ENCODE results near the gene TMEM53. TPM values are rescaled to one million over a fixed set of nuclear protein-coding genes. Genes with fewer than 3 reads are reported as not detected.

Gene TMEM53
- total RNA-seq, 1 donor, result 9.2 TPM

DNA sequence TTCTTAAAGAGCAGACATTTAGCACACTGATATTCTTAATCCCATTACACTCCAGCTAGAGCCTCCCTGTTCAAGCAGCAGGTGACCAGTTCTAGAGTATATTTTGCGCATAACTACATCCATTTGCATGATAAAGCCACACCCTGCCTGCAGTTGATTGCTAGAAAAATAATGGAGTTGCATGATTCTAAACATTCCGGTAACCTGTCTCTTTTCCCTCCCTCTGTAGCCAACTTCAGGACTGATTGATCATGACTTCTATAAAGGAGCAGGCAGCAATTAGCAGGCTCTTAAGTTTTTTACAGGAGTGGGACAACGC lies 15.1 kb upstream of the TMEM53 start:
- H3K4me3 ChIP-seq (ENCODE audit: low read depth, low read length), result no peak overlapping the region
- DNase-seq (ENCODE audit: low read depth), result no peak
- TF ChIP-seq, protein P1, sequence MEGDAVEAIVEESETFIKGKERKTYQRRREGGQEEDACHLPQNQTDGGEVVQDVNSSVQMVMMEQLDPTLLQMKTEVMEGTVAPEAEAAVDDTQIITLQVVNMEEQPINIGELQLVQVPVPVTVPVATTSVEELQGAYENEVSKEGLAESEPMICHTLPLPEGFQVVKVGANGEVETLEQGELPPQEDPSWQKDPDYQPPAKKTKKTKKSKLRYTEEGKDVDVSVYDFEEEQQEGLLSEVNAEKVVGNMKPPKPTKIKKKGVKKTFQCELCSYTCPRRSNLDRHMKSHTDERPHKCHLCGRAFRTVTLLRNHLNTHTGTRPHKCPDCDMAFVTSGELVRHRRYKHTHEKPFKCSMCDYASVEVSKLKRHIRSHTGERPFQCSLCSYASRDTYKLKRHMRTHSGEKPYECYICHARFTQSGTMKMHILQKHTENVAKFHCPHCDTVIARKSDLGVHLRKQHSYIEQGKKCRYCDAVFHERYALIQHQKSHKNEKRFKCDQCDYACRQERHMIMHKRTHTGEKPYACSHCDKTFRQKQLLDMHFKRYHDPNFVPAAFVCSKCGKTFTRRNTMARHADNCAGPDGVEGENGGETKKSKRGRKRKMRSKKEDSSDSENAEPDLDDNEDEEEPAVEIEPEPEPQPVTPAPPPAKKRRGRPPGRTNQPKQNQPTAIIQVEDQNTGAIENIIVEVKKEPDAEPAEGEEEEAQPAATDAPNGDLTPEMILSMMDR (IDR thresholded peaks at IDR 0.05; ENCODE audit: insufficient read depth, low read length), result no peak

DNA sequence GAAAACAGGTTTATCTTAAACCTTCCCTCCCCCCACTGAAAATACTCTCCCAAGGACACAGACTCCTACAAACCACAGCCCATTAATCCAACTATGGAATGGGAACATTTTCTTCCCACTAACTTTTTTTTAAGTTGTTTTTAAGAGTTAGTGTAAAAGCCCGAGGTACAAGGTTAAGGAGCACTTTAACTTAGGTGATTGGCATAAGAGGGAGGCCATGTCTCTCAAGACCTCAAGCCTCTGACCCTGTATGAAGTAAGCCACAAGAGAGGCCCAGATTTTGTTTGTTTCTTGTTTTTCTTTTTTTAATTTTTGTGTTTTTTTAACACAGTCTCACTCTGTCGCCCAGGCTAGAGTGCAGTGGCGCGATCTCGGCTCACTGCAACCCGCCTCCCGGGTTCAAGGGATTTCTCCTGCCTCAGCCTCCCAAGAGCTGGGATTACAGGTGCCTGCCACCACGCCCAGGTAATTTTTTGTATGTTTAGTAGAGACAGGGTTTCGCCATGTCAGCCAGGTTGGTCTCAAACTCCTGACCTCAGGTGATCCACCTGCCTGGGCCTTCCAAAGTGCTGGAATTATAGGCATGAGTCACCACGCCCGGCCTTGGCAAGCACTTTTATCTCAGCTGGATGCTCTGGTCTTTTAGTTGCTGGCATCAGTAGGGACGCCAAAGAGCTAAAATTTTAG lies 14.6 kb upstream of the TMEM53 start:
- TF ChIP-seq, protein P1 (IDR thresholded peaks at IDR 0.05; ENCODE audit: insufficient read depth, low read length), result no peak
- no peak for DNase-seq (ENCODE audit: low read depth)
- H3K4me3 ChIP-seq (ENCODE audit: low read depth, low read length), result no peak overlapping the region

DNA sequence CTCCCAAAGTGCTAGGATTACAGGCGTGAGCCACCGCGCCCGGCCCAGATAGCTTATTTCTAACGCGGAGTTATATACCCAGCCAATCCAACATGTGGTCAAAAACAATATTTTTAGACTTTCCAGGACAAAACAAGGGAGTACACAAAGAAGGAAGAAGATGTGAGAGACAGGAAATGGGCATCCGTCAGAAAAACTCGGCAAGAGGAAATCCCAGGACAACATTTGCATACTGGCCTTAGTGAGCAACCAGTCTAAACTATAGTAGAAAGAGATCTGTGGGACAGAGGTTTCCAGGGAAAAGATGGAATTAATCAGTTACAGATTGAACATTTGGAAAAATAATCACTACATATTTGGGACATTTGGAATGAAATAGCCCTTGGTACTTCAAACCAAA lies 11.6 kb upstream of the TMEM53 start:
- H3K4me3 ChIP-seq (ENCODE audit: low read depth, low read length), result no peak overlapping the region
- TF ChIP-seq, protein P1 (IDR thresholded peaks at IDR 0.05; ENCODE audit: insufficient read depth, low read length), result no peak
- no peak for DNase-seq (ENCODE audit: low read depth)

DNA sequence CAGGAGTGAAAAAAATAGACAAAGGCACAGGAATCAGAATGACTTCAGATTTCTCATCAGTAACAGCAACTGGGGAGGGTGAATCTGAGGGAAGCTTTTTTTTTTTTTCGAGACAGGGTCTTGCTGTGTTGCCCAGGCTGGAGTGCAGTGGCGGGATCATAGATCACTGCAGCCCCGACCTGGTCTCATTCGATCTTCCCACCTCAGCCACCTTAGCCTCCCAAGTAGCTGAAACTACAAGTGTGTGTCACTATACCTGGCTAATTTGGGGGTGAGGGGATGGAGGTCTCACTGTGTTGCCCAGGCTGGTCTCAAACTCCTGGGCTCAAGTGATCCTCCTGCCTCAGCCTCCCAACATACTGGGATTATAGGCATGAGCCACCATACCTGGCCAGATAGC lies 10.9 kb upstream of the TMEM53 start:
- DNase-seq (ENCODE audit: low read depth), result no peak
- TF ChIP-seq, protein P1 (IDR thresholded peaks at IDR 0.05; ENCODE audit: insufficient read depth, low read length), result no peak
- H3K4me3 ChIP-seq (ENCODE audit: low read depth, low read length), result no peak overlapping the region

DNA sequence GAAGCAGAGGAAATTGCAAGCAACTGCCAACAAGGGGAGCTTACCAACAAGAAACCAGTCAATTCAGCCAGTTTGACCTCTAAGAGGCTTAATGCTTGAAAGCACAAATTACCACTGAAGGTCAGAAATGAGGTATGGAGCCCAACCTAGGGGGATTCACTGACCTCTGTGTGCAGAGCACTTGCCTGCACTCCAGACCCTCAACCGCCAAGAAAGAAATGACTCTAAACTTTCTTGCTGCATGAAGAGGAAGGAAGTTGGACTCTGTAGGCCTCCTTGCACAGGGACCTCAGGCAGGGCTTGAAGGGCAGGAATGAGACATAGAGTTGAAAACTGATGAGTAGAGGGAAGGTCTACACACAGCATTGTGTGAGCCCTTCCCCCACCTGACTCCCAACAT lies 10.2 kb upstream of the TMEM53 start:
- no peak for DNase-seq (ENCODE audit: low read depth)
- TF ChIP-seq, protein P1 (IDR thresholded peaks at IDR 0.05; ENCODE audit: insufficient read depth, low read length), result no peak
- no peak overlapping the region for H3K4me3 ChIP-seq (ENCODE audit: low read depth, low read length)

DNA sequence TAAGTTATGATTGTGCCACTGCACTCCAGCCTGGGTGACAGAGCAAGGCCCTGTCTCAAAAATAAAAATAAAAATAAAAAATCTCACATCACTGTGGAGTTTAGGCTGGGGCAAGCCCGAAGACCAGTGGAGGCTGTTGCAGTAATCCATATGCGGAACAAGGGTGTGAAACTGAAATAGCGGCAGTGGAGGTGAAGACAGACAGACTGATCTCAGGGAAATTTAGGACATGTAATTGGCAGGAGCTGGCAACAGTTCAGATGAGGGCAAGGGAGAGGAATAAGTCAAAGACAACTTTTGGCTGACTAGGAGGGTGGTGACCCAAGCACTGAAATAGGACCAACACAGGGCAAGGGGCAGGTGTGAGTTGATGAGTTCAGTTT lies 8.6 kb upstream of the TMEM53 start:
- no peak for DNase-seq (ENCODE audit: low read depth)
- TF ChIP-seq, protein P1 (IDR thresholded peaks at IDR 0.05; ENCODE audit: insufficient read depth, low read length), result no peak
- H3K4me3 ChIP-seq (ENCODE audit: low read depth, low read length), result no peak overlapping the region
